Left lobe of liver (tissue), 2 donors: ENCODE results near the gene ING1. TPM values are rescaled to one million over a fixed set of nuclear protein-coding genes. Genes with fewer than 3 reads are reported as not detected.
"Not testable (repeated sequence)": the region's sequence is repeated elsewhere in the genome, so short reads cannot be mapped to it uniquely, and the experiment has no call there.

Experiments used
- ATAC-seq: fragments of 200-7000 bp; cut with Tn5 transposase; one replicate; pipeline ENCODE4 v1.9.1; 2020; ENCODE audit warnings: mild to moderate bottlenecking, moderate library complexity
- DNase-seq: peaks from one replicate; pipeline ENCODE4 v3.0.0-alpha.2; 2020; ENCODE audit warnings: low spot score
- total RNA-seq: library from RNA; stranded (reverse); gene quantifications from one replicate; pipeline ENCODE4 v1.2.1, GENCODE V29; 2021
- donor health status: DM: no; HTN: no; CAD: no; lungs with moderate emphysema.
- donor health status: DM: no; HTN: yes; CAD: no.

ING1 gene, protein sequence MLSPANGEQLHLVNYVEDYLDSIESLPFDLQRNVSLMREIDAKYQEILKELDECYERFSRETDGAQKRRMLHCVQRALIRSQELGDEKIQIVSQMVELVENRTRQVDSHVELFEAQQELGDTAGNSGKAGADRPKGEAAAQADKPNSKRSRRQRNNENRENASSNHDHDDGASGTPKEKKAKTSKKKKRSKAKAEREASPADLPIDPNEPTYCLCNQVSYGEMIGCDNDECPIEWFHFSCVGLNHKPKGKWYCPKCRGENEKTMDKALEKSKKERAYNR
- total RNA-seq, result 15.2 TPM

GRCh38 chr13:110713642-110713952 is at the start of gene ING1:
ING1 (plus strand) TSS chr13:110713700; CDS start chr13:110714150, 450 bp downstream.
- ATAC-seq (no peak), DNase-seq (no peak)

DNA sequence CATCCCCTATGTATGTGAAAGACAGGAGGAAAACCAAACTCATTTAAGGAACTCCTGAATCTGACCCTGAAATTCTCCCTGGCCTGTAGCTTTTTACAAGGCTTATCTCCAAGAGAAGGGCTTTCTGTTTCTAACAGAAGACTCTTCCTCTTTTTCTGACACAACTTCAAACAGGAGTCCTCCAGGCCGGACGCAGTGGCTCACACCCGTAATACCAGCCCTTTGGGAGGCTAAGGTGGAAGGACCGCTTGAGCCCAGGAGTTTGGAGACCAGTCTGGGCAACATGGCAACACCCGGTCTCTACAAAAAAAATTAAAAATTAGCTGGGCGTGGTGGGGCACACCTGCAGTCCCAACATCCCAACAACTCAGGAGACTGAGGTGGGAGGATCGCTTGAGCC is 49.5 kb upstream of the ING1 start:
- ATAC-seq, result no peak
- DNase-seq, result no peak

DNA sequence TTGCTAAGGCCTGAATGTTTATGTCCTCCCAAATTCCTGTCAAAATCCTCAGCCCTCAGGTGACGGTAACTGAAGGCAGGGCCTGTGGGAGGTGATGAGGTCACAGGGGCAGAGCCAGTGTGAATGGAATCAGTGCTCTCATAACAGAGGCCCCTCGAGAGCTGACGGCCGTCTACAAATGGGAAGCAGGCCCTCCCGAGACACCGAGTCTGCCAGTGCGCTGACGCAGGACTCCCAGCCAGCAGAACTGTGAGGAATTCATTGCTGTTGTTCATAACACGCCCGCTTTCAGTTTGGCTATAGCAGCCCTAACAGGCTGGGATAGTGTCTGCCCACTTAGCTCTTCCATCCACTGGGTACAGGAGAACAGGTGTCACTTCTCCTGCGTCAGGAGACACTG is 48.8 kb upstream of the ING1 start:
- ATAC-seq, result peak; percentile 45

GRCh38 chr13:110665491-110666254 is 47.8 kb upstream of the ING1 start:
- peak; percentile 42 for ATAC-seq
- DNase-seq, result no peak

More for the DNA sequence above, 48.8 kb upstream of the ING1 start:
- no peak for DNase-seq

DNA sequence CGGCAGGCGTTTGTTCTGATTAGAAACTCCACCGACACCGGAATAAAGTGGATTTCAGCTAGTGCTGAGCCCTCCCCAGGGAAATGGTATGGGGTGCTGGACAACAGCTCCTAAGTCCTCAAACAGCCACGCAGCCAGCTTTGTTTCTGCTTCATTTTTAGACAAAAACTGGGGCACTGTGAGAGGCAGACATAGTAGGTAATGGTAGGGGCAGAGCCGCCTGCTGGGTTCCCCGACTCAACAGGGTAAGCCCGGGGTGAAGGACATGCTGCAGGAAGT is 47.3 kb upstream of the ING1 start:
- DNase-seq (no peak), ATAC-seq (peak; percentile 12)

DNA sequence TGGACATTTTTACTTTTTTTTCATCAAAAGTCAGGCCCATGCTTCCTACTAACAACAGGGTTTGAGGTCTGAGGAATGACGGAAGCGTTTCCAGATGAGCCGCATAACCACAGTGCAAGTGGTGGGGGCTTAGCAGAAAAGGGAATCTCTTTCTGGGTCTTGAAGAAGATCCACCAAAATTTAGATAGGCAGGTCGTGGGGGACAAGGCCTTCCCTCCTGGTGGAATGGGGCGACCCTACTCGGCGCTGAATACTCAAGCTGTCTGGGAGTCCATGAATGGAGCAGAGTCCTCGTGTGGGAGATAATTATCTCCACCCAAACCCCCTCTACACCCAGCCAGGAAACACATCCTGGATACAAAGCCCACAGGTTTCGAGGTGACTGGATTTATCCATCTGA is 44.5 kb upstream of the ING1 start:
- DNase-seq, result no peak
- no peak for ATAC-seq

DNA sequence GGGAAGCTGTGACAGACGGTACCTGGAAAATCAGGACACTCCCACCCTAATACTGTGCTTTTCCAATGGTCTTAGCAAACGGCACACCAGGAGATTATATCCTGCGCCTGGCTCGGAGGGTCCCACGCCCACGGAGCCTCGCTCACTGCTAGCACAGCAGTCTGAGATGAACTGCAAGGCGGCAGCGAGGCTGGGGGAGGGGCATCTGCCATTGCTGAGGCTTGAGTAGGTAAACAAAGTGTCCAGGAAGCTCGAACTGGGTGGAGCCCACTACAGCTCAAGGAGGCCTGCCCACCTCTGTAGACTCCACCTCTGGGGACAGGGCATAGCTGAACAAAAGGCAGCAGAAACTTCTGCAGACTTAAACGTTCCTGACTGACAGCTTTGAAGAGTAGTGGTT is 43.7 kb upstream of the ING1 start:
- not testable (repeated sequence) for ATAC-seq, DNase-seq

DNA sequence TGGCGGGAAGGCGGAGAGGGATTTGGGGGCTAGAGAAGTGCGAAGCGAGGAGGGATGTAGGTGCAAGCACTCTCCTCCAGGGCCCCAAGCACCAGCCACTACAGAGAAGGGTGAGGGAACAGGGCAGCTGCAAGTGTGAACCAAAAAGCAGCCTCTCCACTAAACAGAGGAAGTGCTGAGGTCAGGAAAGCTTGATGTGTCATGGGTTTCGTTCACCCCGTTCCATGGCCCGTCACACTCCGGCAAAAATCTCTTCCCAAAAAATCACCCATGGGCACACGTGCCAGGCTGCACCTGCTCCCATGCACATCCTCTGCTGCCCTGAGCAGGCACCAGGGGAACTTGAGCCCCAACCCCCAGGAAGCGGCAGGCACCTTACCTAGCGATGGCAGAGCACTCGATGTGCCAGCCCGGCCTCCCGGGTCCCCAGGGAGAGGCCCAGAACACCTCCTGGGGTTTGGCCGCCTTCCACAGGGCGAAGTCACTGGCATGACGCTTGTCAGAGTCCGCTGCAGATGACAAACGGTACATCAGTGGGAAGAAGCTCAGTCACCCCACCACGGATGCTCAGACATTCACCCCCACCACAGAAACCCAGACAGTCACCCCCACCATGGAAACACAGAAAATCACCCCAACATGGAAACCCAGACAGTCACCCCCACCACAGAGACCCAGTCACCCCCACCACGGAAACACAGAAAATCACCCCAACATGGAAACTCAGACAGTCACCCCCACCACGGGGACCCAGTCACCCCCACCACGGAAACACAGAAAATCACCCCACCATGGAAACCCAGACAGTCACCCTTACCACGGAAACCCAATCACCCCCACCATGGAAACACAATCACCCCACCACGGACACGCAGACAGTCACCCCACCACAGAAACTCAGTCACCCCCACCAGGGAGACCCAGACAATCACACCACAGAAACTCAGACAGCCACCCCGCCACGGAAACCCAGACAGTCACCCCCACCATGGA is 36.6 kb upstream of the ING1 start:
- DNase-seq (no peak), ATAC-seq (peak; percentile 51)

- no peak for DNase-seq
- ATAC-seq, result no peak
Observed at GRCh38 chr13:110677731-110678545, 35.6 kb upstream of the ING1 start.

GRCh38 chr13:110680852-110681251 is 32.6 kb upstream of the ING1 start:
- ATAC-seq, result no peak
- DNase-seq, result no peak

GRCh38 chr13:110681868-110682550 is 31.5 kb upstream of the ING1 start:
- no peak for DNase-seq

DNA sequence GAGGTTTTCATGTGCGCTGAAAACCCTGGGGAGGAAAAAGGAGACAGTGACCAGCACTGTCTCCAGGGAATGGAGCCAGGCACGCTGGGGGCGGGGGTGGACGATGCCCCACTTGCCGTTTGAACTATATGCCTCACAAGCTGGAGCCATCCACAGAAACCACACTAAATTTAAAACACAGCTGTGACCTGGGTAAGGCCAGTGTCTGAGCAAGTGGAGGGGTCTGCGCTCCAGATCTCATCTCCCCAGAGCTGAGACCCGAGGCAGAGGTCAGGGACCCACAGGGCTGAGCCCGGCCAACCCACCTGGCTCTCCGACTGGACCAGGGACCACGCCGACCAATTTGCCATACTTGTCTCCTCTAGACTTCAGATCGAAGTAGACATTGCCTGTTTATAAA is 30.8 kb upstream of the ING1 start:
- ATAC-seq, result no peak
- no peak for DNase-seq

More at GRCh38 chr13:110681868-110682550, 31.5 kb upstream of the ING1 start:
- no peak for ATAC-seq

DNA sequence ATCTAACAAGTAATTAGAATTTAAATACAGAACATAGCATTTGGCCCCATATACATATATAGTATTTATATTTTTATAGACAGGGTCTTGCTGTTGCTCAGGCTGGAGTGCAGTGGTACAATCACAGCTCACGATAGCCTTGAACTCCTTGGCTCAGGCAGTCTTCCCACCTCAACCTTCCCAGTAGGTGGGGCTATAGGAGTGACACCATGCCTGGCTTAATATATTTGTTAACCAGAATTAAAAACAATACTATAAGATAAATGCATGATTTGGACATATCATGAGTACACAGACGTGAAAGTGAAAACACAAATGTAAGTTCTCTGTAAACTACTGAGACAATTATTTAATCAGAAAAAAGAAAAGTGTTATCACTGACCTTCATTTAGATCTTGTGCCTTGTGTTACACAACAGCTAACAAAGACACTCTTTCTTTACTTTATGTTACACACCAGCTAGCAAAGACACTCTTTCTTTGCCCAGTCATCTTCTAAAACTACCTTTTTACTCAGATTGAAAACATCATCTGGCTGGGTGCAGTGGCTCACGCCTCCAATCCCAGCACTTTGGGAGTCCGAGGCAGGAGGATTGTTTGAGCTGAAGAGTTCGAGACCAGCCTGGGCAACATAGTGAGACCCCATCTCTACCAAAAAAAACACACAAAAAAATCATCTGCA is 30.2 kb upstream of the ING1 start:
- DNase-seq, result no peak
- peak; percentile 41 for ATAC-seq

- DNase-seq (no peak), ATAC-seq (peak; percentile 30)
Observed at GRCh38 chr13:110683921-110684320, 29.6 kb upstream of the ING1 start.

- DNase-seq (peak; percentile 84), ATAC-seq (peak; percentile 88)
Observed at GRCh38 chr13:110684388-110685056, 29.0 kb upstream of the ING1 start.

DNA sequence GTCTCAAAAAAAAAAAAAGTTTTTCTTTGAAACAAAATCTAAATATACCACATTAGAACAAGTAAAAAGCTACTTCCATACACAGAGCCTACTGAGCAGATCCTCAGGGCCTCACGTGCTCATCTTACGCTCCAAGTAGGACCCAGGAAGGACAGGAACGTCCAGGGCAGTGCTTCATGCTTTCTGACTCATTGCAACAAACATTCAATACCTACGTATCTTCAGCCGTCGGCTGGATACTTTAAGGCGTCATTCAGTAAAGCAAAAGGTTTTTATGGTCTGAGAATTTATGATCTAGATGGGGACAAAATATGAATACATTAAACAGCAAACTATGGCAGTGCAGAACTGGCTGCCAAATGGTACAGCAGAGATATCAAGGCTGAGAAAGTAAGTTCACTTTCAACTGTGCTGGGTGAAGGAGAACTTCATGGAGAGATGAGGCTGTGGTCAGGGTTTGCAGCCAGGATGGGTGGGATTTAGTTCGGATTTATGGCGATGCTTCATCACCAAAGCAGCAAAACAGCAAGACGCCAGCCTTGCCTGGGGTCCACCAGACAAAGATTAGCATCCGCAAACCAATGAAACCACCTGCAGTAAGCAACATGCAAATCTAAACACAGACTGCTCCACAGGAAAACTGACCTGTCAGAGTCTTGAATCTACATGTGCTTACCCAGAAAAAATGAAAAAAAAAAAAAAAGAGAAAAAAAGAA is 28.0 kb upstream of the ING1 start:
- no peak for ATAC-seq
- no peak for DNase-seq

DNA sequence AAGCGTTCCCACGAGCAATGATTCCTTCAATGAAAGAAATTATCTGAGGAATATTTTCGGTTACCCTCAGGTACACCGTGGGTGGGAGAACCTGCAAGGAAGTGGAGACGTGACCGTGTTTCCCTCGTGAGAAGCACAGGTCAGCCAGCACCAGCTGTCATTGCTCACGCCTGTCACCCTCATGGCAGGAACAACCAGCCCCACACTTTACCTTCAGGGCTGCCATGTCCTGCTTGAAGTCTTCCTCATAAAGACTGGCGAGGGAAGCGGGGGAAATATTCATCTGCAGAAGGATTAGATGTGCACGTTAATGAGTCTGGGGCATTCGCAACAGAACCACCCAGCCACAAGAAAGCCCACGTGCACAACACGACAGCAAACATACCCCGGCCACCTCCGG is 25.8 kb upstream of the ING1 start:
- DNase-seq (no peak), ATAC-seq (no peak)

- ATAC-seq, result no peak
- DNase-seq, result no peak
Observed at GRCh38 chr13:110689041-110689440, 24.5 kb upstream of the ING1 start.
